H1 (cell line): Measurements from ENCODE around the gene COL6A3. TPM values are rescaled to one million over a fixed set of nuclear protein-coding genes. Genes with fewer than 3 reads are reported as not detected.

Experiments
- CTCF ChIA-PET: fragments of 300-600 bp; sonication (Branson Sonifier 250); formaldehyde crosslinking; loops from one replicate; lab custom pipeline; 2021; ENCODE audit not compliant: partially characterized antibody; lab: Charles Lee
- POLR2A ChIA-PET: fragments of 300-600 bp; sonication (Branson Sonifier 250); formaldehyde crosslinking; loops from one replicate; lab custom pipeline; 2021; ENCODE audit warnings: inconsistent platforms; ENCODE audit not compliant: partially characterized antibody; lab: Charles Lee
- DNase-seq, 2 experiments: peaks; one replicate each; pipeline versions ENCODE4 v3.0.0 to v3.0.0-alpha.2; 2010 to 2022; ENCODE audit warnings: low spot score in 2 of 2, low read depth in 1 of 2, mixed read lengths in 1 of 2
- FAIRE-seq: peaks from 2 replicates; lab custom pipeline; 2011; peaks lifted over from hg19 to GRCh38; lab: Jason Lieb, UNC
- H2AFZ ChIP-seq: 2 replicates; pipeline ENCODE4 v1.8.1; 2012; ENCODE audit warnings: low read length, inconsistent platforms
- H2AK5ac ChIP-seq: 2 replicates; pipeline ENCODE4 v1.6.1; 2013; ENCODE audit warnings: low read depth, low read length
- H2BK120ac ChIP-seq: replicated peaks from 2 replicates; pipeline ENCODE3; 2013; ENCODE audit warnings: low read depth, low read length, inconsistent platforms
- H2BK12ac ChIP-seq: 2 replicates; pipeline ENCODE4 v1.6.1; 2013; ENCODE audit warnings: low read depth, low read length
- H2BK15ac ChIP-seq: 2 replicates; pipeline ENCODE4 v1.6.1; 2013; ENCODE audit warnings: low read length
- H2BK20ac ChIP-seq: 2 replicates; pipeline ENCODE4 v1.6.1; 2013; ENCODE audit warnings: low read length
- H2BK5ac ChIP-seq: 2 replicates; pipeline ENCODE4 v1.6.1; 2013; ENCODE audit warnings: low read depth, low read length
- H3K14ac ChIP-seq: 2 replicates; pipeline ENCODE4 v1.6.1; 2013; ENCODE audit warnings: inconsistent platforms; ENCODE audit not compliant: insufficient read length
- H3K18ac ChIP-seq: 2 replicates; pipeline ENCODE4 v1.6.1; 2013; ENCODE audit warnings: low read length; ENCODE audit errors: extremely low read depth
- H3K23ac ChIP-seq: 2 replicates; pipeline ENCODE4 v1.6.1; 2013; ENCODE audit warnings: inconsistent platforms; ENCODE audit not compliant: insufficient read length
- H3K23me2 ChIP-seq: 2 replicates; pipeline ENCODE4 v1.6.1; 2013; ENCODE audit warnings: low read depth, low read length
- H3K27ac ChIP-seq: 2 replicates; pipeline ENCODE4 v1.6.1; 2011; ENCODE audit warnings: low read depth, low read length, inconsistent platforms
- H3K27me3 ChIP-seq, 4 experiments: replicated peaks in 1 of 4; 1 replicate in 1 of 4; 2 replicates in 3 of 4; pipeline versions ENCODE4 v1.6.1 to v1.8.1; 2011 to 2013; ENCODE audit warnings: low read length in 3 of 4, mild to moderate bottlenecking in 3 of 4, inconsistent platforms in 2 of 4, mixed read lengths in 2 of 4, moderate library complexity in 1 of 4; ENCODE audit not compliant: control insufficient read depth in 3 of 4, insufficient read depth in 3 of 4; ENCODE audit errors: extremely low read depth in 1 of 4
- H3K36me3 ChIP-seq, 4 experiments: 2 replicates each; pipeline versions ENCODE4 v1.6.1 to v1.8.1; 2011 to 2013; ENCODE audit warnings: mild to moderate bottlenecking in 4 of 4, low read length in 3 of 4, moderate library complexity in 2 of 4, control low read depth in 1 of 4, inconsistent platforms in 1 of 4; ENCODE audit not compliant: insufficient read depth in 4 of 4, control insufficient read depth in 2 of 4
- H3K4ac ChIP-seq: replicated peaks from 2 replicates; pipeline ENCODE3; 2013; ENCODE audit warnings: low read length, low read depth, mixed read lengths, inconsistent platforms; ENCODE audit not compliant: insufficient read length
- H3K4me1 ChIP-seq, 4 experiments: replicated peaks in 1 of 4; 1 replicate in 1 of 4; 2 replicates in 3 of 4; pipeline versions ENCODE4 v1.6.1 to v1.8.1; 2011 to 2013; ENCODE audit warnings: low read length in 3 of 4, inconsistent platforms in 2 of 4, mixed read lengths in 1 of 4; ENCODE audit not compliant: insufficient read depth in 4 of 4, control insufficient read depth in 3 of 4
- H3K4me2 ChIP-seq, 2 experiments: 2 replicates each; pipeline versions ENCODE4 v1.6.1 to v1.8.1; 2011 to 2013; ENCODE audit warnings: low read depth in 2 of 2, low read length in 2 of 2, control low read depth in 1 of 2, inconsistent platforms in 1 of 2, mild to moderate bottlenecking in 1 of 2; ENCODE audit not compliant: insufficient read depth in 1 of 2
- H3K4me3 ChIP-seq, 4 experiments: fragments of 200-600, 300-600 bp in 1 of 4; sonication (generic), shearing (Covaris generic), sonication (Bioruptor Twin) in 1 of 4; 2 replicates each; pipeline versions ENCODE4 v1.5.1 to v1.8.1; 2011 to 2016; ENCODE audit warnings: low read length in 4 of 4, low read depth in 3 of 4, control low read depth in 2 of 4, inconsistent platforms in 2 of 4, mild to moderate bottlenecking in 2 of 4, mixed read lengths in 1 of 4, moderate library complexity in 1 of 4; ENCODE audit not compliant: insufficient read depth in 2 of 4; ENCODE audit errors: extremely low read depth in 1 of 4
- H3K56ac ChIP-seq: replicated peaks from 2 replicates; pipeline ENCODE3; 2013; ENCODE audit warnings: low read depth, mild to moderate bottlenecking, mixed read lengths, low read length, inconsistent platforms; ENCODE audit not compliant: insufficient read length
- H3K79me1 ChIP-seq: 2 replicates; pipeline ENCODE4 v1.6.1; 2013; ENCODE audit warnings: low read depth, low read length, control low read depth
- H3K79me2 ChIP-seq, 2 experiments: 2 replicates each; pipeline versions ENCODE4 v1.6.1 to v1.8.1; 2012 to 2013; ENCODE audit warnings: low read length in 2 of 2, mild to moderate bottlenecking in 2 of 2, inconsistent platforms in 1 of 2; ENCODE audit not compliant: insufficient read depth in 2 of 2, control insufficient read depth in 1 of 2
- H3K9ac ChIP-seq, 4 experiments: replicated peaks in 1 of 4; 1 replicate in 1 of 4; 2 replicates in 3 of 4; pipeline versions ENCODE4 v1.6.1 to v1.8.1; 2011 to 2013; ENCODE audit warnings: low read depth in 3 of 4, low read length in 3 of 4, control low read depth in 2 of 4, mild to moderate bottlenecking in 2 of 4, moderate library complexity in 2 of 4, inconsistent platforms in 1 of 4; ENCODE audit errors: extremely low read depth in 1 of 4
- H3K9me3 ChIP-seq, 2 experiments: 2 replicates each; pipeline versions ENCODE4 v1.6.1 to v1.8.1; 2012 to 2013; ENCODE audit warnings: mild to moderate bottlenecking in 2 of 2, moderate library complexity in 2 of 2, control low read depth in 1 of 2, inconsistent platforms in 1 of 2, low read depth in 1 of 2, low read length in 1 of 2, mixed read lengths in 1 of 2; ENCODE audit not compliant: insufficient read depth in 2 of 2
- H4K20me1 ChIP-seq, 2 experiments: replicated peaks in 1 of 2; 2 replicates each; pipeline versions ENCODE3 to v1.8.1; 2011 to 2013; ENCODE audit warnings: inconsistent platforms in 2 of 2, low read length in 2 of 2, mild to moderate bottlenecking in 1 of 2; ENCODE audit not compliant: insufficient read depth in 2 of 2, control insufficient read depth in 1 of 2
- H4K5ac ChIP-seq: 2 replicates; pipeline ENCODE4 v1.6.1; 2013; ENCODE audit warnings: low read length, low read depth, mixed read lengths, inconsistent platforms; ENCODE audit not compliant: insufficient read length
- H4K8ac ChIP-seq: 2 replicates; pipeline ENCODE4 v1.8.0; 2013; ENCODE audit warnings: mild to moderate bottlenecking, moderate library complexity, low read length, inconsistent platforms; ENCODE audit not compliant: insufficient read depth; ENCODE audit errors: extremely low read depth
- H4K91ac ChIP-seq: replicated peaks from 2 replicates; pipeline ENCODE3; 2013; ENCODE audit warnings: low read length, mixed read lengths, inconsistent platforms; ENCODE audit not compliant: insufficient read length
- CTBP2 ChIP-seq: IDR thresholded peaks from 2 replicates; pipeline ENCODE4 v1.7.0; 2011; ENCODE audit warnings: borderline replicate concordance, mild to moderate bottlenecking, moderate library complexity, mixed read lengths, low read length; ENCODE audit not compliant: insufficient read depth, insufficient read length
- KDM4A ChIP-seq: IDR thresholded peaks from one replicate; pipeline ENCODE4 v1.7.1; 2012; ENCODE audit warnings: low read depth, mild to moderate bottlenecking, moderate library complexity, low read length, inconsistent platforms; ENCODE audit not compliant: severe bottlenecking
- SIN3A ChIP-seq, 2 experiments: IDR thresholded peaks in 1 of 2; conservative IDR thresholded peaks in 1 of 2; 2 replicates each; pipeline ENCODE4 v1.6.1; 2011 to 2012; ENCODE audit warnings: low read length in 2 of 2, improper control_type of control experiment in 1 of 2, low read depth in 1 of 2, mild to moderate bottlenecking in 1 of 2
- WGBS, 2 experiments: shearing (Covaris generic) in 1 of 2; methylation state at CpG; one replicate each; pipeline versions ENCODE4 v1.1.6 to v1.1.7; 2013 to 2015; ENCODE audit warnings: low lambda C conversion rate in 2 of 2, mixed read lengths in 2 of 2, inconsistent platforms in 1 of 2, low coverage in 1 of 2, missing lambda C conversion rate in 1 of 2; ENCODE audit not compliant: insufficient replicate concordance in 2 of 2, insufficient coverage in 1 of 2, insufficient read length in 1 of 2; ENCODE audit errors: extremely low coverage in 1 of 2, missing lambda C conversion rate in 1 of 2; 5-methylcytosine and 5-hydroxymethylcytosine counted together
- polyA plus RNA-seq, 7 experiments: library from polyadenylated mRNA; depleted of rRNA in 3 of 7; stranded (reverse) in 5 of 7; unstranded in 2 of 7; fragments of >200 nt in 5 of 7; fragments of 200-250 nt in 2 of 7; gene quantifications; 1 replicate in 5 of 7; 2 replicates in 1 of 7; 4 replicates in 1 of 7; pipeline versions ENCODE4 v1.2.1 to v1.2.3, GENCODE V29; 2011 to 2013; ENCODE audit warnings: missing spikeins in 2 of 7, mixed read lengths in 2 of 7
- total RNA-seq: library from RNA; stranded (reverse); fragmentation: NEBNext Ultra II Directional; extraction: Animal tissue kit (Norgen Biotek cat#: 25700); gene quantifications from 2 replicates; pipeline ENCODE4 v1.2.1, GENCODE V29; 2021

The COL6A3 gene
- total and polyA plus RNA-seq, 2 of the 8 experiments (the other 6 are each of a cell fraction or from before 2014, with no cell fraction given): 1.2 to 3.4 TPM

DNA sequence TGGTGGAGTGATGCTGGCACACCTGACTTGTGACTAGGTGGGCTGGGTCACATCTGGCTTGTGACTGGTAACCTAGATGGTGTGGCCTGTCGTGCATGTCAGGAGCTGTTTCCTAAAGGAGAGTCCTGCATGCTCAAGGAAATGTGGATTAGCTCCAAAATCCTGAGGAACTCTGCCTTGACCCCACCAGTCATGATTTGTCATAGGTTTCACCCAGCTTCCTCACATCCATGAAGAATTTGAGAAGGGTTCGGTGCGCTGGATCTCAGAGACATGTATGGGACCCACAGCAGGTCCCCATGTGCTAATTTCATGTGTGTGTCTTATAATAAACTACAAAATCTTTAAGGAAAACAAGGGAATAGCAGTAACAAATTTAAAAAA, 107.2 kb downstream of the COL6A3 start:
- no peaks in the 10 kb centered on the region for H3K23me2 ChIP-seq
- no peak overlapping the region for H4K8ac ChIP-seq
- 0 out of 2 replicates have a peak overlapping the region, but pooled peaks have one; percentile 41 for H2AFZ ChIP-seq
- ChIA-PET POLR2A (interaction anchor here (1.2 kb wide), 1 partner anchor 12 kb away, joined by 5 read pairs; no protein-coding TSS in a partner anchor), CTCF (interaction anchor here (1.0 to 1.2 kb wide), 4 partner anchors 8 to 153 kb away, joined by 3 to 4 read pairs (median 3); no protein-coding TSS in a partner anchor)
- no peak overlapping the region for H2BK15ac ChIP-seq
- no peak overlapping the region for H3K27ac ChIP-seq
- H4K20me1 ChIP-seq: no peaks in the 10 kb centered on the region
- H3K27me3 ChIP-seq: 0 out of 7 replicates have a peak, but pooled peaks cover 0 to 2% (median 0%) of the 10 kb centered on the region in 4 experiments
- TF ChIP-seq SIN3A (conservative IDR thresholded peaks at IDR 0.05 in 1 of 2, IDR thresholded peaks at IDR 0.05 in 1 of 2; ENCODE audit: low read depth in 1 of 2, low read length in 2 of 2) (no peak), KDM4A (no peak), CTBP2 (no peak)
- H3K9me3 ChIP-seq: peaks cover 16% of the 10 kb centered on the region in 2 experiments
- H3K4me3 ChIP-seq: no peak overlapping the region
- H2BK12ac ChIP-seq: no peak overlapping the region
- H3K79me2 ChIP-seq: no peaks in the 10 kb centered on the region
- WGBS, 2 experiments: 96% methylated on average over 3 of the region's 3 CpGs; no CpG with 5 or more reads in 1 of the 2 experiments
- no peak for FAIRE-seq
- no peak overlapping the region for H2BK120ac ChIP-seq
- H2BK20ac ChIP-seq: no peak overlapping the region
- H3K23ac ChIP-seq: no peak overlapping the region
- H3K4me2 ChIP-seq: no peak overlapping the region
- DNase-seq: no peak
- no peak overlapping the region for H4K5ac ChIP-seq
- no peak overlapping the region for H3K14ac ChIP-seq
- H3K56ac ChIP-seq: no peak overlapping the region
- H3K4ac ChIP-seq: no peak overlapping the region
- no peaks in the 10 kb centered on the region for H3K4me1 ChIP-seq
- H2BK5ac ChIP-seq: no peak overlapping the region
- H3K79me1 ChIP-seq: no peaks in the 10 kb centered on the region
- no peak overlapping the region for H4K91ac ChIP-seq
- no peak overlapping the region for H3K18ac ChIP-seq
- no peak overlapping the region for H2AK5ac ChIP-seq
- H3K9ac ChIP-seq: no peak overlapping the region
- H3K36me3 ChIP-seq: no peaks in the 10 kb centered on the region
